NK-92 treated with Interleukin-12 subunit alpha and Interleukin-12 subunit beta, amount 100 ng/mL, for 24 hours (cell line): ENCODE results near the gene JUND.

Experiments used
- DNase-seq: peaks from one replicate; lab custom pipeline; 2025; lab: John Stamatoyannopoulos, UW

JUND gene

GRCh38 chr19:18234194-18234593 is 47.2 kb downstream of the JUND start:
- DNase-seq, result no peak

GRCh38 chr19:18233224-18233825 is 48.1 kb downstream of the JUND start:
- DNase-seq, result no peak

- DNase-seq, result no peak
These were observed 48.7 kb downstream of the JUND start for GRCh38 chr19:18232540-18233223.

GRCh38 chr19:18231775-18232174 is 49.6 kb downstream of the JUND start:
- DNase-seq, result no peak

- DNase-seq, result no peak
These were observed 50.3 kb downstream of the JUND start for GRCh38 chr19:18230941-18231734.

- no peak for DNase-seq
These were observed 51.5 kb downstream of the JUND start for GRCh38 chr19:18229915-18230314.
